ENCODE results near the gene POLD2.
"Not testable (repeated sequence)": the region's sequence is repeated elsewhere in the genome, so short reads cannot be mapped to it uniquely, and the experiment has no call there.

Gene POLD2

GRCh38 chr7:44134943-44135628 is 11.7 kb upstream of the POLD2 start:
- no peak for DNase-seq

GRCh38 chr7:44133295-44133694 is 9.9 kb upstream of the POLD2 start:
- DNase-seq: no peak

- no peak for DNase-seq
These were observed 8.7 kb upstream of the POLD2 start for GRCh38 chr7:44132039-44132438.

DNA sequence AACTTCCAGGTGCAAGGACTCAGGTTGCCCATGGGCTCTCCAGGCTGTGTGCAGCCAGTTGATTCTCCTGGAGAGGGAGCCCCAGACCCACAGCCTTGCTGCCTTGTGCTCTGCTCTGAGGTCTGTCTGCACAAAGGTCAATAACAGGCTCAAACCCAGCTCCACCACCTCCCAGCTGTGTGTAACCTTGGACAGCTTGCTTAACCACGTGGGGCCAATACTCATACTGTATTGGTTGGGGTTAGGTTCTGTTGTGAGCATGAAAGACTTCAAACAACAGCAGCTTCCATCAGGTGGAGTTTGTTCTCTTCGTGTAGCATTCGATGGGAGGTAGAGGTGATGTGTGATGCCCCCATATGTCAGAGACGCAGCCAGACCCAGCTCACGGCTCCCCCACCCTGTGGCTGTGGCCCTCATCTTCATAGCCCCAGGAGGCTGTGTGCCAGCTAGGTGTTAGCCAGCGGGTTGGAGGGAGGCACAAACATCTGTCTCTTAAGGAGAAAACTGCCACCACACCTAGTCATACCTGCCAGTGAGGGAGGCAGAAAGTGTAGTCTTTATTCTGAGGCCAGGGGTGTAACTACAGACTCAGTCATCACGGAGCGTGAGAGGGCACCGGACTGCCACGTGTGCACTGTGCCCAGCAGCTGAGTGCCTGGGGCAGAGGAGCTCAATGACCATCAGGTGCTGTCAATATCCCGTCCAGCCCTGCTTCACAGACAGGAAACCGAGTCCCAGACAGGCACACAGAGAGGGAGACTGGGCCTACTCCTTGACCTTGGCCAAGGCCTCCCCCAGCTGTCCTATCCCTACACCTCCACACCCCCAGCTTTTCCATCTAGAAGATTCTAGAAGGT is 8.1 kb upstream of the POLD2 start:
- no peak for DNase-seq

DNA sequence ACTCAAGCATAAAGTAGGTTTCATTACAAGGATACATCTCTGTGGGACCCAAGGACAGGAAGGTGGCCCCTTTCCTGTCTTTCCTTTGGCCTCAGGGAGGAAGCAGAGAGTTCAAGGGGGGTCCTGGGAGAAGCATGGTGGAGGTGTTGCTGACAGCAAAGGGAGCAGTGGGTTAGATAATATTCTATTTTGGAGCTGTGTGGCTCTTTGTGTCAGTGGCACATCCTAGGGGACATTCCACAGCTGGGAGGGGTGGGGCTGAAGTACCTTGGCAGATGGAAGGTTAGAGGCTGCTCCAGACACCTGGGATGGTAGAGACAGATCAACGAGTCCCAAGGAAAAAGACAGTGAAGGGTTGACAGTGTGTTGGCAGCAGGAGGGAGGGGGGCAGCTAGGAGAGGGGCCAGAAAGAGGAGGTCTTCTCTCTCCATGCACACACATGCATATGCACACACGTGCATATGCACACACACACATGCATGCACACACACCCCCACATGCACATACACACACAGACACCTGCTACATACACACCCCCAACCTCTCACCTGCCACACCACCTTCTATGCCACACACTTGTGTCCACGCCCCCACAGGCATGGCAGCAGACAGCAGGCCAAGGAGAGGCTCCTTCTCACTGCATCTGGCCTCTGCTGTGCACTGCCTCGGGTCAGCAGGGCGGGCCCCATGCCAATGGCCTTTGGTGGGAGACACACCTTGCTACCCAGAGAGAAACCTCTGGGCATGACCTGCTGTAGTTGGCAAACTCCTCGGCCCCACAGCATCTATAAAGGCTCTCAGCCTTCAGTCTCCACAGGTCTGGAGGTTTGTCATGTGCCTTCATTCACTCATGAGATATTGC is 5.6 kb upstream of the POLD2 start:
- DNase-seq: no peak

DNA sequence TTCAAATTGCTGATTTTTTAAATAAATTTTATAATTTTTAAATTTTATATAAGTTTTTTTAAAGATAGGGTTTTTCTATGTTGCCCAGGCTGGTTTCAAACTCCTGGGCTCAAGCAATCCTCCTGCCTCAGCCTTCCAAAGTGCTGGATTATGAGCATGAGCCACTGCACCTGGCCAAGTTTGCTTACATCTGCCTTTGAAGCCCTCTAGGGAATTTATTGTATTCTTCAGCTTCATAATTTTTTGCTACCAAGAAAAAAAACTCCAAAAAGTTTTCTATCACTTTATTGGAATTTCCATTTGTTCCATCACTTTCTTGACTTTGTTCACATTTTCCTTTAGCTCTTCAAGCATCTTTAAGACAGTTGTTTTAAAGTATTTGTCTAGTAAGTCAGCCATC is 3.8 kb upstream of the POLD2 start:
- no peak for DNase-seq

DNA sequence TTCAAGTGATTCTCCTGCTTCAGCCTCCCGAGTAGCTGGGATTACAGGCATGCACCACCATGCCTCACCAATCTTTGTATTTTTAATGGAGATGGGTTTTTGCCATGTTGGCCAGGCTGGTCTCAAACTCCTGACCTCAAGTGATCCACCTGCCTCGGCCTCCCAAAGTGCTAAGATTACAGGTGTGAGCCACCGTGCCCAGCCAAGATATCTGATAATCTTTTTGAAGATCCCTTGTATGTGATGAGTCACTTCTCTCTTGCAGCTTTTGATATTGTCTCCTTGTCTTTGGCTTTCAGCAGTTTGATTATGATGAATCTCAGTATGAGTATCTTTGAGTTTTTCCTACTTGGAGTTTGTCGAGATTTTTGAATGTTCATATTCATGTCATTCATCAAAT is 3.2 kb upstream of the POLD2 start:
- not testable (repeated sequence) for DNase-seq

GRCh38 chr7:44124822-44125202 is 1.5 kb upstream of the POLD2 start:
- no peak for DNase-seq

DNA sequence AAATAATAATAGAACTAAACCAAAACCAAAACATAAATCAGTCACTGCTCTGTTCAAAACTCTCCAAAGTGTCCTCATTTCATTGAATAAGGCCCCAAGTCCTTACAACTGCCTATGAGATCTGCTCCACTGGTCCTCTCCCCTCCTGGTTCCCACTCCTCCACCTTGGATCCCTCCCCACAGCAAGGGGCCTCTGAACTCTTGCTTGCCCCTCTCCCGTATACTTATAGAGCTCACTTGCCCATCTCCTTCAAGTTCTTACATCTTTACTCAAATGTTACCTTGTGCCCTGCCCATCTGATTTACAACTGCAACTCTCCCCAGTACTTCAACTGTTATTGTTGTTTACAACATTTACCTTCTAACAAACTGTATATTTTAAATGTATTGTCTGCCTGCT is 819 bp downstream of the POLD2 start:
- no peak for DNase-seq

DNA sequence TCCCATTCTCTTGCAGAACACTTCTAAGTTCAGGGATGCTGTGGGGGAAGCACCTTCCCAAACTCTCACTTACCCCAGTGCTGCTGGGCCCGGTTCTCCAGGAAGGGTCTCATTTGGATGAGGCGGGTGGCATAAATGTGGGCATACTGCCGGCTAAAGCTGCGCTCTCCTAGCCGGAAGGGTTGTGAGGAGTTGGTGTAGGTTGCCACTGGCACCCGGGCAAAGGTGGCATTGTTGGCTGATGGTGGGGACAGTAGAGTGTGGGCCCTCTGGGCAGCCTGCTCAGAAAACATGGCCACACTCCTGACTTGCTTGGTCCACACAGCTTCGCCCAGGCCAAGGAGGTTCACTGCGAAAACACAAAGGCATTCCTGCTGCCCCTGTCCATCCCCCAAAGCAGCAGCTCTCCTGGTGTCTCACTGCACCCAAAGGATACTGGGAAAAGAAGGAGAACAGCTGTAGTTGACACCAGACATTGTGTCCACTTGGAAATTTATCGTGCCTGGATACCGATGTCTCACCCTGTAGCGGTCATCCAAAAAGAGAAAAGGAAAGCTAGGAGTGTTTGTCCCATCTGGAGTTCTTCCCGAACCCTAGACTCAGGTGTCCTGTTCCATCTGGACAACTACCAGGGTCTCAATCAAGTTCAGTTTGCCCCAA is 1.5 kb downstream of the POLD2 start:
- DNase-seq: no peak

- DNase-seq: no peak
These were observed 3.0 kb downstream of the POLD2 start for GRCh38 chr7:44120395-44120794.

GRCh38 chr7:44119829-44120380 is 3.4 kb downstream of the POLD2 start:
- no peak for DNase-seq

GRCh38 chr7:44117801-44118429 is 5.4 kb downstream of the POLD2 start:
- DNase-seq: no peak

- DNase-seq: no peak
These were observed 6.3 kb downstream of the POLD2 start for GRCh38 chr7:44116789-44117666.

DNA sequence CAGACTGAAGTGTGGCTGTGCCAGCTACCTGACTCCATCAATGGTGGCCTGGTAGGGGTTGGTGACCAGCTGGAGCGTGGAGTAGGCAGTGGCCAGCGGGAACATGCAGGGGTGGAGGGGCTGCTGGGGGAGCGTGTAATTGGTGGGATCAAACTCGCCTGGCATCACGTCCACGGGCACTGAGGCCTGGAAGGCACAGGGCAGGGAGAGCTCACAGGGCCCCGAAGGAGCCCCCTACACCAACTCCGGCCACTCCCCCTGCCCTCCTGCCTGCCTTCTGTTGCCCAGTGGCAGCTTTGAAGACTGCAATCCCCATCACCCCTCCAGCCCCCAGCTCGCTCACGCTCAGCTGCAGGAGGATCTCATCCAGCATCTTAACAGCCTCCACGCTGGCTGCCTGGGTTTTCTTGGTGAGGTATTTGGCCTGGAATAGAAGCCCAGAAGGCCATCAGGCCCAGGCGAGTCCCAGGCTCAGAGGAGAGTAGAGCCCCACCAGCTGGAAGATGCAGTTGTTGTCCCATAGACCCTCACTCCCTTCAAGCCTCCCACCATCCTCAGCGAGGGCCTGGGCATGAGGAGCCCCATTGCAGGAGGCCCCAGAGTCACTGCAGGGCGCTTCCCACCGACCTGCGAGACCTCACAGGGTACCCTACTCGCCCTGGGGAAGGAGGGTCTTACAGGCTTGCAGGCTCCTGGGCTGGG is 7.1 kb downstream of the POLD2 start:
- no peak for DNase-seq

DNA sequence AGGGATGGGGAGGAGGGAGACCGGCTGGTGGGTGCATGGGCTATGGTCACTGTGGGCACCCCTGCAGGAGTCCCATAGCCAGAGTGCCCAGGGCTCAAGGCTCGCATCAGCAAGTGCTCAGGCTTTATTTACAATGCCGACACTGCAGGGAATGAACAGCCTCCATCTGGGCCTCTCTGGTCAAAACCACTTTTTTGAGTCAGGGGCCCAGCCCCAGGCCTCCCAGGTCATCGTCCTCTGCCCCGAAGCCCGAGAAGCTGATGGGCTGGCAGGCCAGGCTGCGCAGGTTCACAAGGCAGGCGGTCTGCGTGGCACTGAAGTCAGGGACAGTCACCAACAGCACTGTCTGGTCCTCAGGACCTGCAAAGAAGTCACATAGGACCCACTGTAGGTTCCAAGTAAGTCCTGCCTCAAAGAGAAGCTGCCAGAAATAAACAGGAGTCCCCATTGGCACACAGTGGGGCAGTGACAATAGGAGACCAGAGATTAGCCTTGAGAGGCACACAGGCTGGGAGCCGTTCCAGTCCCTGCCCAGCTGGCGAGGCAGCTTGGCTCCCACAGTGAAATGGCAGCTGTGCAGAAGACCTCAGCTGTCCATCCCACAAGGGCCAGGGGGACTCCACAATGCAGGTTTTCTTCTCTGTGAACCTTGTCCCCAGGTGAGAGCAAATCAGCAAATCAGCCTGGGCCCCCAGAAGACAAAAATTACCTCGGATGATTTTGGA is 8.6 kb downstream of the POLD2 start:
- no peak for DNase-seq

DNA sequence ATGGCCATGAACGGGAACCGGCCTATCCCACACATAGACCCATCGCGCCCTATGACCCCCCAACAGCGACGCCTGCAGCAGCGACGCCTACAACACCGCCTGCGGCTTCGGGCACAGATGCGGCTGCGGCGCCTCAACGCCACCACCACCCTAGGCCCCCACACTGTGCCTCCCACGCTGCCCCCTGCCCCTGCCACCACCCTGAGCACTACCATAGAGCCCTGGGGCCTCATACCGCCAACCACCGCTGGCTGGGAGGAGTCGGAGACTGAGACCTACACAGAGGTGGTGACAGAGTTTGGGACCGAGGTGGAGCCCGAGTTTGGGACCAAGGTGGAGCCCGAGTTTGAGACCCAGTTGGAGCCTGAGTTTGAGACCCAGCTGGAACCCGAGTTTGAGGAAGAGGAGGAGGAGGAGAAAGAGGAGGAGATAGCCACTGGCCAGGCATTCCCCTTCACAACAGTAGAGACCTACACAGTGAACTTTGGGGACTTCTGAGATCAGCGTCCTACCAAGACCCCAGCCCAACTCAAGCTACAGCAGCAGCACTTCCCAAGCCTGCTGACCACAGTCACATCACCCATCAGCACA is 9.5 kb downstream of the POLD2 start:
- DNase-seq: no peak

DNA sequence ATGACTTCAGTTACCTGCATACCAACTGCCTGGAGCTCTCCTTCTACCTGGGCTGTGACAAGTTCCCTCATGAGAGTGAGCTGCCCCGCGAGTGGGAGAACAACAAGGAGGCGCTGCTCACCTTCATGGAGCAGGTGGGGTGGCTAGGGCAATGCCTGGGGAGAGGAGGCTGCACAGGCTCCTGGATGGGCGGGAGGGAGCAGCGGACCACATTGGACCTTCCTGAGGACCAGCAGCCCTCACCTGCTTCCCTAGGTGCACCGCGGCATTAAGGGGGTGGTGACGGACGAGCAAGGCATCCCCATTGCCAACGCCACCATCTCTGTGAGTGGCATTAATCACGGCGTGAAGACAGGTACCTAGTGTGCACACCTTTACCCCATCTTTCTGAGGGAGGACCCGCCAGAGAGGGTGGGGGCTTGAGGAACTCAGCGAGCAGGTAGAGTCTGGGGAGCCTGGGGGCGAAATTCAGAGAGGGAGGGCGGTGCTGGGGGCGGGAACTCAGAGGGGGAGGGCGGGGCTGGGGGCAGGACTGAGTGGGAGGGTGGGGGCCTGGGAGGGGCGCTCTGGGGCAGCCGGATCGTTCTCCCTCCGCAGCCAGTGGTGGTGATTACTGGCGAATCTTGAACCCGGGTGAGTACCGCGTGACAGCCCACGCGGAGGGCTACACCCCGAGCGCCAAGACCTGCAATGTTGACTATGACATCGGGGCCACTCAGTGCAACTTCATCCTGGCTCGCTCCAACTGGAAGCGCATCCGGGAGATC is 10.2 kb downstream of the POLD2 start:
- no peak for DNase-seq

Data from stimulated activated naive CD4-positive, alpha-beta T cell (primary cell).